Activated CD8-positive, alpha-beta memory T cell treated with anti-CD3 and anti-CD28 coated beads for 24 hours (primary cell): Measurements from ENCODE around the gene NAMPT.

Experiments
- DNase-seq: peaks from one replicate; pipeline ENCODE4 v3.0.0-alpha.2; 2020

NAMPT gene

GRCh38 chr7:106270122-106270977 lies 14.4 kb downstream of the NAMPT start:
- no peak for DNase-seq

- no peak for DNase-seq
These were observed 15.4 kb downstream of the NAMPT start for GRCh38 chr7:106269254-106269961.

- no peak for DNase-seq
These were observed 19.6 kb downstream of the NAMPT start for GRCh38 chr7:106265133-106265532.

GRCh38 chr7:106262221-106262881 lies 22.4 kb downstream of the NAMPT start:
- no peak for DNase-seq

GRCh38 chr7:106260136-106260561 lies 24.6 kb downstream of the NAMPT start:
- DNase-seq = no peak

GRCh38 chr7:106258789-106259188 lies 26.0 kb downstream of the NAMPT start:
- DNase-seq = no peak

GRCh38 chr7:106257752-106258151 lies 27.0 kb downstream of the NAMPT start:
- no peak for DNase-seq

GRCh38 chr7:106256144-106256543 lies 28.6 kb downstream of the NAMPT start:
- no peak for DNase-seq

- no peak for DNase-seq
These were observed 29.5 kb downstream of the NAMPT start for GRCh38 chr7:106255246-106255645.

GRCh38 chr7:106254525-106255116 lies 30.2 kb downstream of the NAMPT start:
- DNase-seq = no peak

GRCh38 chr7:106252568-106252967 lies 32.2 kb downstream of the NAMPT start:
- DNase-seq = no peak

- no peak for DNase-seq
These were observed 35.3 kb downstream of the NAMPT start for GRCh38 chr7:106249488-106249887.

GRCh38 chr7:106248600-106248999 lies 36.2 kb downstream of the NAMPT start:
- DNase-seq = no peak

- no peak for DNase-seq
These were observed 36.9 kb downstream of the NAMPT start for GRCh38 chr7:106247841-106248240.

- DNase-seq = no peak
These were observed 37.7 kb downstream of the NAMPT start for GRCh38 chr7:106246902-106247711.

GRCh38 chr7:106243893-106244292 lies 40.9 kb downstream of the NAMPT start:
- no peak for DNase-seq

- no peak for DNase-seq
These were observed 45.4 kb downstream of the NAMPT start for GRCh38 chr7:106239406-106239805.

- DNase-seq = no peak
These were observed 46.0 kb downstream of the NAMPT start for GRCh38 chr7:106238830-106239229.

- no peak for DNase-seq
These were observed 48.7 kb downstream of the NAMPT start for GRCh38 chr7:106236065-106236464.

GRCh38 chr7:106234425-106234824 lies 50.4 kb downstream of the NAMPT start:
- no peak for DNase-seq

- no peak for DNase-seq
These were observed 52.8 kb downstream of the NAMPT start for GRCh38 chr7:106231856-106232490.

GRCh38 chr7:106225856-106226255 lies 58.9 kb downstream of the NAMPT start:
- no peak for DNase-seq
